H1 (cell line): Measurements from ENCODE around the gene CCS.

Experiments
- ATF2 ChIP-seq: IDR thresholded peaks from 2 replicates; pipeline ENCODE4 v1.6.1; 2012; ENCODE audit warnings: low read length, inconsistent platforms
- CBX8 ChIP-seq: fragments of 300-800, 300-1000 bp; sonication (generic); IDR thresholded peaks from 2 replicates; pipeline ENCODE4 v1.7.1; 2016; ENCODE audit warnings: low read depth, low read length, borderline replicate concordance
- CEBPB ChIP-seq: IDR thresholded peaks from 2 replicates; pipeline ENCODE4 v1.6.1; 2012; ENCODE audit warnings: low read depth, low read length
- CTCF ChIP-seq, 3 experiments: IDR thresholded peaks; 1 replicate in 2 of 3; 2 replicates in 1 of 3; pipeline versions ENCODE4 v1.5.1 to v1.6.1; 2011; ENCODE audit warnings: low read length in 3 of 3, mild to moderate bottlenecking in 3 of 3, inconsistent platforms in 2 of 3, low read depth in 1 of 3, moderate library complexity in 1 of 3; ENCODE audit not compliant: insufficient read depth in 1 of 3; ENCODE audit errors: control extremely low read depth in 1 of 3
- EZH2 ChIP-seq: fragments of 200-600 bp; sonication (generic); IDR thresholded peaks from 2 replicates; pipeline ENCODE4 v1.7.1; 2012; ENCODE audit warnings: low read depth, mild to moderate bottlenecking, moderate library complexity, low read length, inconsistent platforms; ENCODE audit not compliant: severe bottlenecking
- GTF2F1 ChIP-seq: IDR thresholded peaks from 2 replicates; pipeline ENCODE4 v1.6.1; 2012; ENCODE audit warnings: low read depth, low read length, improper control_type of control experiment, borderline replicate concordance
- KDM1A ChIP-seq: fragments of 200-600, 300-600 bp; sonication (generic); IDR thresholded peaks from 2 replicates; pipeline ENCODE4 v1.7.1; 2016; ENCODE audit warnings: mild to moderate bottlenecking, low read length, borderline replicate concordance
- MAX ChIP-seq: IDR thresholded peaks from 2 replicates; pipeline ENCODE4 v1.6.1; 2012; ENCODE audit warnings: inconsistent platforms
- POLR2A ChIP-seq, 2 experiments: IDR thresholded peaks; 1 replicate in 1 of 2; 2 replicates in 1 of 2; pipeline ENCODE4 v1.6.1; 2011; ENCODE audit warnings: low read depth in 2 of 2, low read length in 2 of 2, mild to moderate bottlenecking in 2 of 2; ENCODE audit errors: control extremely low read depth in 1 of 2
- RAD21 ChIP-seq, 2 experiments: IDR thresholded peaks in 1 of 2; conservative IDR thresholded peaks in 1 of 2; 2 replicates each; pipeline ENCODE4 v1.6.1; 2011; ENCODE audit warnings: low read depth in 2 of 2, low read length in 2 of 2, improper control_type of control experiment in 1 of 2, inconsistent platforms in 1 of 2, mild to moderate bottlenecking in 1 of 2, moderate library complexity in 1 of 2
- RNF2 ChIP-seq: fragments of 200-900, 300-1000 bp; sonication (generic); IDR thresholded peaks from 2 replicates; pipeline ENCODE4 v1.7.1; 2016; ENCODE audit warnings: borderline replicate concordance, low read depth, mild to moderate bottlenecking, antibody characterized with exemption, low read length; ENCODE audit not compliant: poor library complexity, severe bottlenecking; ENCODE audit errors: missing control alignments
- SP1 ChIP-seq: IDR thresholded peaks from 2 replicates; pipeline ENCODE4 v1.6.1; 2011; ENCODE audit warnings: low read depth, low read length

GRCh38 chr11:66559866-66560676 is 32.9 kb upstream of the CCS start:
- TF ChIP-seq GTF2F1 (no peak), CTCF (IDR thresholded peaks at IDR 0.05; ENCODE audit: control extremely low read depth in 1 of 3, insufficient read depth in 1 of 3, low read depth in 1 of 3, low read length in 3 of 3) (no peak), EZH2 (no peak), ATF2 (no peak), SP1 (no peak), CBX8 (no peak), CEBPB (no peak), POLR2A (IDR thresholded peaks at IDR 0.05; ENCODE audit: control extremely low read depth in 1 of 2, low read depth in 2 of 2, low read length in 2 of 2) (no peak), MAX (no peak), RNF2 (no peak), RAD21 (IDR thresholded peaks at IDR 0.05 in 1 of 2, conservative IDR thresholded peaks at IDR 0.05 in 1 of 2; ENCODE audit: low read depth in 2 of 2, low read length in 2 of 2) (no peak), KDM1A (no peak)
